ENCODE data around the gene TNS1. TPM values are rescaled to one million over a fixed set of nuclear protein-coding genes. Genes with fewer than 3 reads are reported as not detected.

TNS1 gene
- total and polyA plus RNA-seq, 2 donors from 2014 or later = 44.8 to 471 TPM

GRCh38 chr2:217801711-217802110 is 201.1 kb downstream of the TNS1 start:
- H3K27me3 ChIP-seq (ENCODE audit: control insufficient read depth, insufficient read depth, low read length) = no peaks in the 10 kb centered on the region
- no peak overlapping the region for H3K9ac ChIP-seq (ENCODE audit: low read length in 3 of 3)
- H3K36me3 ChIP-seq (ENCODE audit: control insufficient read depth in 2 of 3, insufficient read depth in 3 of 3, low read length in 3 of 3) = peaks cover 0 to 53% (median 35%) of the 10 kb centered on the region in 3 donors
- no peak overlapping the region for H3K27ac ChIP-seq (ENCODE audit: low read depth in 2 of 2, low read length in 2 of 2)
- no peak for TF ChIP-seq CTCF (IDR thresholded peaks at IDR 0.05; ENCODE audit: borderline replicate concordance, extremely low read depth, insufficient read depth)
- no peak overlapping the region for H3K4me3 ChIP-seq (ENCODE audit: low read length in 3 of 3)
- FAIRE-seq (no peak), DNase-seq (peak in 2 of 5 donors; percentile 9 to 33)
- H3K4me1 ChIP-seq (ENCODE audit: control insufficient read depth in 2 of 3, insufficient read depth in 2 of 3, low read depth in 1 of 3, low read length in 3 of 3) = peaks cover 0 to 23% (median 11%) of the 10 kb centered on the region in 3 donors
- no peaks in the 10 kb centered on the region for H3K9me3 ChIP-seq (ENCODE audit: control insufficient read depth in 2 of 3, insufficient read depth in 1 of 3, low read length in 3 of 3)
- intact Hi-C loops (cut with DNase I) = no loop called here

- Histone ChIP-seq H3K27ac (ENCODE audit: low read depth in 2 of 2, low read length in 2 of 2) (no peak overlapping the region), H3K27me3 (ENCODE audit: control insufficient read depth, insufficient read depth, low read length) (no peaks in the 10 kb centered on the region), H3K9me3 (ENCODE audit: control insufficient read depth in 2 of 3, insufficient read depth in 1 of 3, low read length in 3 of 3) (no peaks in the 10 kb centered on the region), H3K4me3 (ENCODE audit: low read length in 3 of 3) (no peak overlapping the region), H3K4me1 (ENCODE audit: control insufficient read depth in 2 of 3, insufficient read depth in 2 of 3, low read depth in 1 of 3, low read length in 3 of 3) (peaks cover 0 to 20% (median 5%) of the 10 kb centered on the region in 3 donors), H3K9ac (ENCODE audit: low read length in 3 of 3) (no peak overlapping the region), H3K36me3 (ENCODE audit: control insufficient read depth in 2 of 3, insufficient read depth in 3 of 3, low read length in 3 of 3) (peaks cover 0 to 52% (median 29%) of the 10 kb centered on the region in 3 donors)
- TF ChIP-seq CTCF (IDR thresholded peaks at IDR 0.05; ENCODE audit: borderline replicate concordance, extremely low read depth, insufficient read depth) = no peak
- no peak for FAIRE-seq
- peak in 2 of 5 donors; percentile 47 to 56 for DNase-seq
- intact Hi-C loops (cut with DNase I) = no loop called here
Observed at GRCh38 chr2:217801115-217801531, 201.7 kb downstream of the TNS1 start.

DNA sequence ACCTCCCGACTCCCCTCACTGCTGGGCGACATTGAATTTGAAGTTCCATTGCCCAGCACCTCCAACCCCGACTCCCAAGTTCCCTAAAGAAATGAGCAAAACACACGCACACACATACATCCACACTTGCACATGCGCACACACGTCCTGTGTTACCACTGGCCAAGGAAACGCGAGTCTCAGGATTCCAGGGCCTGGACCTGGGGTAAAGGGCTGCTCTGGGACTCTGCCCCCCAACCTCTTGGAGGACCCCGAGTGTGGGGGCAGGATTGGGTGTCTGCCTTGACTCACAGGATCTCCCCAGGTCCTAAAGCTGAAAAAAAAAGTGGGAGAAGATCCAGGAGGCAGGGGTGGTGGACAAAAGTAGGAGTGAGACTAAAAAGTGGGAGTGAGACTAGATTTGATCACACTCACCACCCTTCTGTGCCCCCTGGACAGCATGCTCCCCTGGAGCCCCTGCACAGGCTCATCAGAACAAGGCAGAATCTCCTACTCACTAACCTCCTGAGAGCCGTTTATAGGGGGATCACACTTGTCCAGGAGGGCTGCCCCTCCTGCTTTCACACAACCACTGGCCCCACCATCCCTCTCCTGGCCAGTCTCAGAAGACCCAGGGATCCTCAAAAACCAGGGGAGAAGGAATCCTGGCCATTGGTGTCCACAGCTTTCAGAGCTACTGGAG is 202.2 kb downstream of the TNS1 start:
- FAIRE-seq (no peak), DNase-seq (peak in 2 of 5 donors; percentile 7 to 25)
- Histone ChIP-seq H3K36me3 (ENCODE audit: control insufficient read depth in 2 of 3, insufficient read depth in 3 of 3, low read length in 3 of 3) (peaks cover 0 to 47% (median 24%) of the 10 kb centered on the region in 3 donors), H3K9me3 (ENCODE audit: control insufficient read depth in 2 of 3, insufficient read depth in 1 of 3, low read length in 3 of 3) (no peaks in the 10 kb centered on the region), H3K27me3 (ENCODE audit: control insufficient read depth, insufficient read depth, low read length) (no peaks in the 10 kb centered on the region), H3K4me1 (ENCODE audit: control insufficient read depth in 2 of 3, insufficient read depth in 2 of 3, low read depth in 1 of 3, low read length in 3 of 3) (peaks cover 0 to 15% (median 2%) of the 10 kb centered on the region in 3 donors), H3K4me3 (ENCODE audit: low read length in 3 of 3) (no peak overlapping the region), H3K9ac (ENCODE audit: low read length in 3 of 3) (no peak overlapping the region), H3K27ac (ENCODE audit: low read depth in 2 of 2, low read length in 2 of 2) (no peak overlapping the region)
- no peak for TF ChIP-seq CTCF (IDR thresholded peaks at IDR 0.05; ENCODE audit: borderline replicate concordance, extremely low read depth, insufficient read depth)
- intact Hi-C loops (cut with DNase I) = no loop called here
